ENCODE data around the gene ATAD3B.

Gene ATAD3B, protein sequence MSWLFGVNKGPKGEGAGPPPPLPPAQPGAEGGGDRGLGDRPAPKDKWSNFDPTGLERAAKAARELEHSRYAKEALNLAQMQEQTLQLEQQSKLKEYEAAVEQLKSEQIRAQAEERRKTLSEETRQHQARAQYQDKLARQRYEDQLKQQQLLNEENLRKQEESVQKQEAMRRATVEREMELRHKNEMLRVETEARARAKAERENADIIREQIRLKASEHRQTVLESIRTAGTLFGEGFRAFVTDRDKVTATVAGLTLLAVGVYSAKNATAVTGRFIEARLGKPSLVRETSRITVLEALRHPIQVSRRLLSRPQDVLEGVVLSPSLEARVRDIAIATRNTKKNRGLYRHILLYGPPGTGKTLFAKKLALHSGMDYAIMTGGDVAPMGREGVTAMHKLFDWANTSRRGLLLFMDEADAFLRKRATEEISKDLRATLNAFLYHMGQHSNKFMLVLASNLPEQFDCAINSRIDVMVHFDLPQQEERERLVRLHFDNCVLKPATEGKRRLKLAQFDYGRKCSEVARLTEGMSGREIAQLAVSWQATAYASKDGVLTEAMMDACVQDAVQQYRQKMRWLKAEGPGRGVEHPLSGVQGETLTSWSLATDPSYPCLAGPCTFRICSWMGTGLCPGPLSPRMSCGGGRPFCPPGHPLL

DNA sequence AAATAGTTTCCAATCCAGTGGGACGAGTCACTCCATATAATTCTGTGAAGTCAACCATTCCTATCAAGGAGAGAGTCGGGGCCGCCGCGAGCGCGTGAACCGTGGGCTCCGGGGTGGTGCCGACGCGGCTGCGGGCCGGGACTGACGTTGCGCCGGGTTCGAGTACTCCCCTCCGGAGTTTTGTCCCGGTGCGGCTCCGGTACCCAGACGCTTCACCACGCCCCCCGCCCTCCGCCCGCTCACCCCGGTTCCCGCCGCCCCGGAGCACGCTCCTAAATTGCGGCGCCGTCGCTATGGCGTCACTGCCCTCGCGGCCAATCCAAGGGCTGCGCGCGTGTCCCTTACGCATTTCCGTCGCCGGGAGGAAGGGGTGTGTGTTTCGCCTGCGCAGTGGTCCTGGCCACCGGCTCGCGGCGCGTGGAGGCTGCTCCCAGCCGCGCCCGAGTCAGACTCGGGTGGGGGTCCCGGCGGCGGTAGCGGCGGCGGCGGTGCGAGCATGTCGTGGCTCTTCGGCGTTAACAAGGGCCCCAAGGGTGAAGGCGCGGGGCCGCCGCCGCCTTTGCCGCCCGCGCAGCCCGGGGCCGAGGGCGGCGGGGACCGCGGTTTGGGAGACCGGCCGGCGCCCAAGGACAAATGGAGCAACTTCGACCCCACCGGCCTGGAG, at the start of gene ATAD3B:
ATAD3B (plus strand) TSS at position 377 of the 664 bp plus-strand sequence; CDS start at position 497, 120 bp downstream.
- Histone ChIP-seq H4K20me1 (ENCODE audit: insufficient read depth, low read length) (no peaks in the 10 kb centered on the region), H2AFZ (ENCODE audit: low read depth, low read length) (peak within 1 kb of the TSS; percentile 81), H3K4me2 (ENCODE audit: low read length) (peak within 1 kb of the TSS; percentile 83), H3K36me3 (replicated peaks; ENCODE audit: low read depth, low read length) (peaks cover 3% of the 10 kb centered on the region), H3K4me3 (ENCODE audit: low read length) (peak within 1 kb of the TSS; percentile 88), H3K27me3 (ENCODE audit: low read depth, low read length) (no peaks in the 10 kb centered on the region), H3K9me3 (ENCODE audit: insufficient read depth, low read length) (no peaks in the 10 kb centered on the region), H3K9ac (ENCODE audit: low read length) (peak within 1 kb of the TSS; percentile 93), H3K4me1 (ENCODE audit: low read length) (peaks cover 5% of the 10 kb centered on the region), H3K79me2 (ENCODE audit: low read length) (peaks cover 57% of the 10 kb centered on the region), H3K27ac (ENCODE audit: low read length) (peak within 1 kb of the TSS; percentile 62)
- TF ChIP-seq, protein P1, sequence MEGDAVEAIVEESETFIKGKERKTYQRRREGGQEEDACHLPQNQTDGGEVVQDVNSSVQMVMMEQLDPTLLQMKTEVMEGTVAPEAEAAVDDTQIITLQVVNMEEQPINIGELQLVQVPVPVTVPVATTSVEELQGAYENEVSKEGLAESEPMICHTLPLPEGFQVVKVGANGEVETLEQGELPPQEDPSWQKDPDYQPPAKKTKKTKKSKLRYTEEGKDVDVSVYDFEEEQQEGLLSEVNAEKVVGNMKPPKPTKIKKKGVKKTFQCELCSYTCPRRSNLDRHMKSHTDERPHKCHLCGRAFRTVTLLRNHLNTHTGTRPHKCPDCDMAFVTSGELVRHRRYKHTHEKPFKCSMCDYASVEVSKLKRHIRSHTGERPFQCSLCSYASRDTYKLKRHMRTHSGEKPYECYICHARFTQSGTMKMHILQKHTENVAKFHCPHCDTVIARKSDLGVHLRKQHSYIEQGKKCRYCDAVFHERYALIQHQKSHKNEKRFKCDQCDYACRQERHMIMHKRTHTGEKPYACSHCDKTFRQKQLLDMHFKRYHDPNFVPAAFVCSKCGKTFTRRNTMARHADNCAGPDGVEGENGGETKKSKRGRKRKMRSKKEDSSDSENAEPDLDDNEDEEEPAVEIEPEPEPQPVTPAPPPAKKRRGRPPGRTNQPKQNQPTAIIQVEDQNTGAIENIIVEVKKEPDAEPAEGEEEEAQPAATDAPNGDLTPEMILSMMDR (IDR thresholded peaks at IDR 0.05; ENCODE audit: low read depth, low read length): no peak
- TF ChIP-seq EZH2phosphoT487 (IDR thresholded peaks at IDR 0.05; ENCODE audit: low read depth): no peak

DNA sequence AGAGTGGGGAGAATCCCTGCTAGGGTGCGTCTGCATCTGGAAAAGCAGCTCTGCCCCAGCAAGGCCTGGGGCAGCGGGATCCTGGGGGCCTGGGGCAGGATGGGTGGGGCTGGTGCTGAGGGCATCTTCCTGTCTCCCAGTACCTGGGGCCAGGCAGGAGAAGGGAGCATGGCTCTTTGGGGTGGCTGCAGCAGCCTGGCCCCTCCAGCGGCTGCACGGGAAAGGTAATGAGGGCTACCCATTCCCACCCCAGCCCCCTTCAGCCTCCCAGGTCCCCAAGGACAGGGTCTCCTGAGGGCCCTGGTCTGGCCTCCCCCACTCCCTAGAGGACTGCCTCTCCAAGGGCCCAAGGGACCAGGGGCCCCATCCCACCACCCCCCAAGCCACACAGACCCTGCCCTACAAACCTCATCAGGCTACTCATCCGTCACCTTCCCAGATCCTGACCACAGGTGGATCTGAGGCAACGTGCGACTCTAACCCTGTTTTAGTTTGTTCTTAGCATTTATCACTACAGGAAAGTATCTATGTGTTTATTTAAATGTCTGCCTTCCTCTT, 49.6 kb upstream of the ATAD3B start:
- Histone ChIP-seq H3K79me2 (ENCODE audit: low read length) (no peaks in the 10 kb centered on the region), H3K36me3 (replicated peaks; ENCODE audit: low read depth, low read length) (no peaks in the 10 kb centered on the region), H4K20me1 (ENCODE audit: insufficient read depth, low read length) (no peaks in the 10 kb centered on the region), H3K9me3 (ENCODE audit: insufficient read depth, low read length) (no peaks in the 10 kb centered on the region), H3K4me1 (ENCODE audit: low read length) (peaks cover 28% of the 10 kb centered on the region), H3K4me2 (ENCODE audit: low read length) (no peak overlapping the region), H3K4me3 (ENCODE audit: low read length) (no peak overlapping the region), H2AFZ (ENCODE audit: low read depth, low read length) (peak overlapping the region; percentile 46; the same call in 1 of the 2 replicates), H3K9ac (ENCODE audit: low read length) (no peak overlapping the region), H3K27me3 (ENCODE audit: low read depth, low read length) (no peaks in the 10 kb centered on the region), H3K27ac (ENCODE audit: low read length) (no peak overlapping the region)
- no peak for TF ChIP-seq EZH2phosphoT487 (IDR thresholded peaks at IDR 0.05; ENCODE audit: low read depth)
- TF ChIP-seq, protein P1 (IDR thresholded peaks at IDR 0.05; ENCODE audit: low read depth, low read length): no peak

DNA sequence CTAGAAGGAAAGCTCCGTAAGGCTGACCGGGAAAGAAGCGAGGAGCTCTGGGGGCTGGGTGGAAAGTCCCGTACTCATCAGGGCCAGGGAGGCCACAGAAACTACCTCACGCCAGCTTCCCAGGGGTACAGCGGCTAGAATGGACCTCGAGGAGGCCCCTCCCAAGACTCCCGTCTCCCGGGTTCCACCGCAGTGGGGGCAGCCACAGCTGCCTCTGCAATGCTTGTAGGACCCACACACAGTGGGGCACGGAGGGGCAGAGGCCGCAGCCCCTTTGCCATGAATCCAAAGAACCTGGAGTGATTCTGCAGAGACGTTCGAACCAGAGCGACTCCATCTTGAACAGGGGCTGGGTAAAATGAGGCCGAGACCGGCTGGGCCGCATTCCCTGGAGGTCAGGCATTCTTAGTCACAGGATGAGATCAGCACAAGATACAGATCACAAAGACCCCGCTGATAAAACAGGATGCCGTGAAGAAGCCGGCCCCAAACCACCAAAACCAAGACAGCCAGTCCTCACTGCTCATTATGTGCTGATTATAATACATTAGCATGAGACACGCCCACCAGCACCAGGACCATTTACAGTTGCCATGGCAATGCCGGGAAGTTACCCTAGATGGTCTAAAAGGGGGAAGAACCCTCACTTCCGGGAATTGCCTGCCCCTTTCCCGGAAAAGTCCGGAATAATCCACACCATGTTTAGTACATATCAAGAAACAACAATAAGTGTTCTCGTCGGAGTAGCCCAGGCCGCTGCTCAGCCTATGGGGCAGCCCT, 48.9 kb upstream of the ATAD3B start:
- Histone ChIP-seq H3K4me3 (ENCODE audit: low read length) (no peak overlapping the region), H3K36me3 (replicated peaks; ENCODE audit: low read depth, low read length) (no peaks in the 10 kb centered on the region), H3K9ac (ENCODE audit: low read length) (no peak overlapping the region), H2AFZ (ENCODE audit: low read depth, low read length) (peak overlapping the region; percentile 46; the same call in 1 of the 2 replicates), H3K4me1 (ENCODE audit: low read length) (peaks cover 25% of the 10 kb centered on the region), H3K4me2 (ENCODE audit: low read length) (no peak overlapping the region), H3K27me3 (ENCODE audit: low read depth, low read length) (no peaks in the 10 kb centered on the region), H3K9me3 (ENCODE audit: insufficient read depth, low read length) (no peaks in the 10 kb centered on the region), H3K27ac (ENCODE audit: low read length) (no peak overlapping the region), H3K79me2 (ENCODE audit: low read length) (no peaks in the 10 kb centered on the region), H4K20me1 (ENCODE audit: insufficient read depth, low read length) (no peaks in the 10 kb centered on the region)
- TF ChIP-seq EZH2phosphoT487 (IDR thresholded peaks at IDR 0.05; ENCODE audit: low read depth): no peak
- TF ChIP-seq, protein P1 (IDR thresholded peaks at IDR 0.05; ENCODE audit: low read depth, low read length): no peak
